ENCODE data around the gene LNX1.
"Not testable (repeated sequence)": the region's sequence is repeated elsewhere in the genome, so short reads cannot be mapped to it uniquely, and the experiment has no call there.

Gene LNX1

GRCh38 chr4:53455766-53456165, 135.5 kb downstream of the LNX1 start:
- no peak for DNase-seq

DNA sequence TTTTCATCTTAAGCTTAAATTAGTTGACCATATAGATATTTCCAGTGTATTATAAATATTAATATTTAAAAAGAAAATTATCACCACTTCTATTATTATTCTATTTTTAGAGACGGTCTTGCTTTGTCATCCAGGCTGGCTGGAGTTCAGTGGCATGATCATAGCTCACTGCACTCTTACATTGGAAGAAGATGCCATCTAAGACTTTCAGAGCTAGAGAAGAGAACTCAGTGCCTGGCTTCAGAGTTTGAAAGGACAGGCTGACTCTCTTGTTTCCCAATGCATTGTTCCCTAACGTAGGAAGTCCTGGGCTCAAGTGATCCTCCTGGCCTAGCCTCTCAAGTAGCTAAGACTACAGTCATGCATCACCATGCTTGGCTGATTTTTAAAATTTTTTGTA, 137.9 kb downstream of the LNX1 start:
- no peak for DNase-seq

DNA sequence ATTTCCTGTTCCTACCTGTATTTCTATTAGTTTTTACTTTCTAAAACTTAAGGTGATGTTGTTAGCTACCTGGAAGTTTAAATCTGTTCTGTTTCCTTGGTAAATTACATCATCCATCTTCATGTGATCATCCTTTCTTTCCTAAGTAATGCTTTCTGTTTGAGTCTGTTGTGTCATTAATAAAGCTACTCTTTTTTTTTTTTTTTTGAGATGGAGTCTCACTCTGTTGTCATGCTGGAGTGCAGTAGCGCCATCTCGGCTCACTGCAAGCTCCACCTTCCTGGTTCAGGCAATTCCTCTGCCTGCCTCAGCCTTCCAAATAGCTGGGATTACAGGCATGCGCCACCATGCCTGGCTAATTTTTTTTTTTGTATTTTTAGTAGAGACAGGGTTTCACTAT, 140.5 kb downstream of the LNX1 start:
- no peak for DNase-seq

- no peak for DNase-seq
These were observed 146.3 kb downstream of the LNX1 start for GRCh38 chr4:53444954-53445353.

DNA sequence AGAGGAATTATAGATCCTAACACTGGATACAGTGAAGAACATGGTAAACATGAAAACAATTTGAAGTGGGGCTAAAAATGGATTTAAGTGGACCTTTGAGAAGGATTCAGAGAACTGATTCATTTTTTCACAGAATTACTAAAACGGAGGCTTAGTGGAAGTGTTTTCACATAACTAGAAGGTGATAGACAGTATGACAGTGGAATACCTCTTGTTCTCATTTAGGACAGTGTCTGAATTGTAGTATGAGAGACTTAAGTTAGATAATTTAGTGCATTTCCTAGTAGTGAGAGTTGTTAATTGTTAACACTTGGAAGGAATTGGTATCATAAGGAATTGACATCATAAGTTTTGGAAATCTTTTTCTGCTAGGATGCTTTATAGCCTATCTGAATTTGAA, 149.7 kb downstream of the LNX1 start:
- no peak for DNase-seq

GRCh38 chr4:53436251-53436650, 155.0 kb downstream of the LNX1 start:
- no peak for DNase-seq

- DNase-seq = no peak
These were observed 158.5 kb downstream of the LNX1 start for GRCh38 chr4:53432528-53433424.

DNA sequence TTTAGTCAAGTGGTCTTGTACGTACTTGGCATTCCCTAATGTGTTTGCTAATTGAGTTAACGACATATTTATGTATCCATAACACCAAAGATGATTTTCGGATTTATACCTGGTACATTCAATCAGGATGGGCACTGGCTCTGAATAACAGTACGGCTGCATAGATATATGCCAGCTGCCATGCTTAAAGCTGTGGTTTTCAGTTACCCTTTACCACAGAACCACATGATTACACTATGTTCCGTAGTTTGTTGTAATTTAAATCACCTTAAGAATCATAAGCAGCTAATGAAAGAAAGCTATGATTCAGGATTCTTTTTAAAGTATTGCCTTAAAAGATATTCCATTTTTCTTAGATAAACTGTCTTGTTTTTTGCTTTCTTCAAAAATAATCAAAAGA, 160.2 kb downstream of the LNX1 start:
- DNase-seq = no peak

DNA sequence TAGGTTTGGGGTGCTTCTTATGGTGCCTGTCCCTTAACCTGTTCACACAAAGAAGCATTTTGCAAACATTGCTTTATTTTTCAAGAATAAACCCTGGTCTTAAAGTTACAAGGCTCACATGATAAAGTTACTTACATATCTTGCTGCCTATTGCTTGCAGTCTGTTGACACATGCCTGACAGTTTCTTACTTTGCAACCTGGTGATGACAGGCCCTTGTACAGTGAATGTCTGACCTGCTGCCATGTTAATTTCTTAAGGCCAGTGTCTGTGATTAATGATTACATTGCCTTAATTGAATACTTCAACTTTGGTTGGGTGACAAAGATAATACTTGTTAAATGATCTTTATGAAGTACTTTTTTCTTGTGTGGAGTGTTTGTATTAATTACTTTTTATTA, 163.9 kb downstream of the LNX1 start:
- DNase-seq = no peak

GRCh38 chr4:53424280-53424679, 167.0 kb downstream of the LNX1 start:
- DNase-seq = no peak

DNA sequence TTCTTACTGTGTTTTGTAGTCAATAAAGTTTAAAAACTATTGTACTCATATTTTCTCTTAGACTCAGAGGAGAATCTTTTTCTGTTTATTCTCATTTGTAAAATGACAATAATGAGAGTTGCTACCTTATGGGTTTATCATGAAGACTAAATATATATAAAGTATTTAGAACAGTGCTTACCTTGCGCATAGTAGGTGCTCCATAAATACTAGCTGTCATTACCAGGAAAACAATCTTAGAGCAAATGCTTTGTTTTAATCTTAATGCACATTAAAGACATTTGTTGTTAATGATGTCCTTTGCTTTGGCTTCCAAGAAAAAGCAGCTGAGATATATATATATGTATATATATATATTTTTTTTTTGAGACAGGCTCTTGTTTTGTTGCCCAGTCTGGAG, 168.9 kb downstream of the LNX1 start:
- no peak for DNase-seq

DNA sequence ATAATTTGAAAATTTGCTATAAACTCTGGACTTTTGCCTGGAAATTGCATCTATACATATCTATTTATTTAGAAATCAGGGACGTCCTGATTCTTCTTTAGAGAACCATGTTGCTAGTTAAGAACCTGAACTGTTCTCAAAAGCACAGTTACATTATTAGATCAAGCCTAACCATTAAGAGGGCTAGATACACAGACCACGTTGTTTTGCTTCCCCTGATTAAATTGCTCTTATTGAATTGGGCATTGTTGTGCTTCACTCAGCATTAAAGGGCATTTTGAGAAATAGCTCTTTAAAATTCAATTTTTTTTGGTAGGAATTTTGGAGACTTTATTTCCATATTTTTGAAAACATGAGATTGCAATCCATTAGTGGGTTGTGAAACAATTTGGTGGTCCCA, 169.5 kb downstream of the LNX1 start:
- no peak for DNase-seq

- no peak for DNase-seq
These were observed 172.1 kb downstream of the LNX1 start for GRCh38 chr4:53419208-53419607.

GRCh38 chr4:53409479-53409878, 181.8 kb downstream of the LNX1 start:
- not testable (repeated sequence) for DNase-seq

Measured in NCI-H446 treated with DMSO at 0.1 percent for 48 hours (cell line).